IPS DF 4.7 (cell line): Measurements from ENCODE around the gene CACNB1.
"Not testable (repeated sequence)": the region's sequence is repeated elsewhere in the genome, so short reads cannot be mapped to it uniquely, and the experiment has no call there.

ENCODE experiments used
- DNase-seq: peaks from one replicate; pipeline ENCODE4 v3.0.0-alpha.2; 2013; ENCODE audit warnings: low spot score; ENCODE audit errors: extremely low read depth

The CACNB1 gene

DNA sequence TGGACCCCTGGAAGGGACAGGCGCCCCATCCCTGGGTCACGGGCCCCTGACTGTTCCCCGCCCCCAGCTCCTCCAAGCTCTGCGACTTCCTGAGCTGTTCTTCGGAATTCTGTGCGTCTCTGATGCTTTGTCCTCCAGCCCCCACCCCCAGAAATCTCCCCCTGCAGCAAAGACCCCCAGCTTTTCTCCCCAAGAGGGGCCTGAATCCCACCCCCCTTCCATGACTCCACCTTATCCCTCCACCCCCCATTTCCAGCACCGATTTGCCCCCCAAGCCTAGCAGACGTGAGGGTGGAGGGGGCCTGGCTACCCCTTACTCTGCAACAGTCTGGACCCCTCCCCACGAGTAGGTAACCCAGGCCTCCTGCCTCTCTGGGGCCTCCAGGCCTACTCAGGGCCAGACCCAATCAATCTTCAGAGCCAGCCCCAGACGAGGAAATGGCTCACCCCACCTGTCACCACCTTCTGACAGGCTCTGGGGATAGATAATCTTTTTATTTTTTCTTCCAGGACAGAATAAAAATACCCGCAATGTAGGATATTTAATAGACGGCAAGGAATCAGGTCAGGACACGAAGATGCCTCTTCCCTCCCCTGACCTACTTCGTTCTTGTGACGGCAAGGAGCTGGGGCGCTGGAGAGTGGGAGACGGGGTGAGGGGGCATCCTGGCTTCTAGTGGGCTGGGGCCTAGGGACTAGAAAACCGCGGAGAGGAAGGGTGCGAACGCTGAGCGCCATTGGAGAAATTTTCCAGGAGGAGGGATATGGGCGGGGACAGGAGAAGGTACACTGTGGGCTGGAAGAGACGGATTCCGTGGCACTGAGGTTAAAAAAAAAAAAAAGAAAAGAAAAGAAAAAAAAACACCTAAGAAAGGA lies 45.3 kb downstream of the CACNB1 start:
- no peak for DNase-seq

DNA sequence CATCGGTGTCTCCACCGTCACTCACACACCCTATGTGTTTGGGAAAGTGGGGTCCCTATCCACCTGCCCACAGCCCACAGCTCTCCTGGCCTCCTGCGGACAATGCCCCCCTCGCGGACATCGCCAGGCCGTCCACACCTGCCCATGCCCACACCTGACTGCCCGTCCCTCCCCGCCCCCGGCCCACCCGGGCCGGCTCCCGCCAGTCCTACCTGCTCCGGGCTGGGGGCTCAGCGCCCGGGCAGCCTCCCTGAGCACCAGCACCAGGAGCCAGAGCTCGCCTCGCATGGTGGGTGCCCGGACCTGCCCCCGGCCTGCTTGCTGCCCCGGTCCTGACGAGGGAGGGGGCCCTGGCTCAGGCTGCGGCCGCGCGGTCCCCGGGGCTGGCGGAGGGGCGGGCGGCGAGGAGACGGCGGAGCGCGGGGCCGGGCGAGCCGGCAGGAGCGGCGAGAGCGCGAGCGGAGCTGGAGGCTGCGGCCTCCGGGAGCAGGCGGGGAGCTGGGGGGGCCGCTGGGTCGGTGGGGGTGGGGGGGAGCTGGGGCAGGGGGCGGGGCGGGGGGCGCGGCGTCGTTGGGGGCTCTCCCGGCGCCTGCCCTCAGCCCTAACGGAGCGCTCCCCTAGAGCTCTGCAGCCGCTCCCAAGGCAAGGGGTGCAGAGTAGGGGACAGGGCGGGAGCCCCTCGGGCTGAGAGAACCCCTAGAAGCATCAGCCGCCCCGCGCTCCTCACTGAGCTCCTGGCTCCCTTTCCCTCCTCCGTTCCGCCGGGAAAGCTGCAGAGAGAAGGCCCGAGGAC lies 46.1 kb downstream of the CACNB1 start, which contains the start of gene PLXDC1:
TSS of gene PLXDC1 (minus strand) at position 488 of the 793 bp plus-strand sequence. CDS start at position 288, 200 bp downstream.
- DNase-seq = no peak

DNA sequence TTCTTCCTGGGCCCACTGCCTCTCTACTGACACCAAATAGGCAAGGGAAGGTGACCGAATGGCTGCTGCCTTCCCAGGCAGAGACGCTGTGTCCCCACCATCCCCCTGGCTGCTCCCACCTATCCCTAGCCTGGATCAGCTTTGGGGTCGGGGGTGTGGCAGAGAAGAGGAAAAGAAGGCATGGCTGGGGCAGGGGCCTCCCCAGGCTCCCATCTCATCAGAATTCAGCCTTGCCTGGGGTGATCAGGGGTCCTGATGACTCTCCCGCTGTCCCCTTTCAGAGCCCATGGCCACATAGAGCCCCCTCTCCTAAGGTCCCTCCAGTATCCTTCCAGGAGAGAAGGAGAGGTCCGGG lies 46.7 kb downstream of the CACNB1 start:
- no peak for DNase-seq

- DNase-seq = no peak
Measured at GRCh38 chr17:39150104-39150634, 47.3 kb downstream of the CACNB1 start.

DNA sequence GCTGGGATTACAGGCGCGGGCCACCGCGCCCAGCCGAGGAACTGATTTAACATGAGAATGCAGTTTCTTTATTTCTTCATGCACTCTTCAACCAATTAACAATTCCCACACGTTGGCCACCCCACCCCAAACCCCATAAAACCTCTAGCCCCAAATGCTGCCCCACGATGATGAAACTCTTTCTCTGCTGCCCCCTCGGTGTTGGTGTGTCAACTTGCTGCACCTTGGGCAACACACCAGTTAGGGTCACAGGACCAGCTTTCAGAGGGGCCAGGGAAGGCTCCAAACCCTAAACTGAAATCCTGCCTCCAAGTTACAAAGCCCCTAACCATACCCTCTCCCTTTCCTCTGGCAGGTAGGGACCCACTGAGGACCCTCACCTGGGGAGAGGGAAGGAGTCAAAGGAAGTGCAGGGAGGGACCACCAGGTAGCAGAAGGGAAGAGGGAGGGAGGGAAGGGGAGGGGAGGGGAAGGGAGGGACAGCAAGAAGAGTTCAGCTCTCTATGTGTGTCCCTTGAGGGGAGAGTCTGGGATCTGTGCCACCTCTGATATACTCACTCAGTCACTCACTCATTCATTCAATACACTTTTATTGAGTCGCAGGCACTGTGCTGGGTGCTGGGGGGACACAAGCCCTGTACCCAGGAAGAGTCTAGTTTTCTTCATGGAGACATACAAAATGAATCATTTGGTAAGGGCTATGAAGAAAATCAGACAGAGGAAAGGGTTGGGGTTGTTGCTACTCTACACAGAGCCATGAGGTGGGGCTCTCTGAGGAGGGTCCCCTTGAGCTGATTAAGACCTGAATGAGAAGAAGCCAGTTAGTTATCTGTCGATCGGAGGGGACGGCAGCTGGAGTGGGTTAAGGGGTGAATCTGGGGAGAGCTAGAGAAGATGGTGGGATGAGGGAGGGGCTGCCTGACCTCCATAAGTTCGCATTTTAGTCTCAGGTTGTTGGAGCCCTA lies 50.0 kb downstream of the CACNB1 start:
- no peak for DNase-seq

GRCh38 chr17:39146273-39146672 lies 51.2 kb downstream of the CACNB1 start:
- DNase-seq = no peak

DNA sequence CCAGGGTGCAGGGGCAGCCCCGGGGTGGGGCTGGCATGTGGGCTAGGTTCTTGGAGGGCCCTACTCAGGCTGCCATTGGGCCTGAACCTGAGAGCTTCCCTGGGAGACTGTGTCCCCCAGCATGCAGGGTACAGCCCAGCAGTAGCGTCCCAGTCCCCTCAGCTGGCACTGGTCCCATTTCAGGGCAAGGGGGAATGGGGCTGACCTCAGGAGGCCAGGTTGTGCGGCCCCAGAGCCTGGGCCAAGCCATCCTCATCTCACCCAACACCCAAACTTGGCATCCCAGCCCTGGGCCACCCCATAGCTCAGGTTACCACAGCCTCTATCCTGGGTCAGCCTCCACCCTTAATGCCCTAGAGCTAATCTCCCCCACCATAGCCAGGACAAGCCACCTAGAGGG lies 52.3 kb downstream of the CACNB1 start:
- no peak for DNase-seq

DNA sequence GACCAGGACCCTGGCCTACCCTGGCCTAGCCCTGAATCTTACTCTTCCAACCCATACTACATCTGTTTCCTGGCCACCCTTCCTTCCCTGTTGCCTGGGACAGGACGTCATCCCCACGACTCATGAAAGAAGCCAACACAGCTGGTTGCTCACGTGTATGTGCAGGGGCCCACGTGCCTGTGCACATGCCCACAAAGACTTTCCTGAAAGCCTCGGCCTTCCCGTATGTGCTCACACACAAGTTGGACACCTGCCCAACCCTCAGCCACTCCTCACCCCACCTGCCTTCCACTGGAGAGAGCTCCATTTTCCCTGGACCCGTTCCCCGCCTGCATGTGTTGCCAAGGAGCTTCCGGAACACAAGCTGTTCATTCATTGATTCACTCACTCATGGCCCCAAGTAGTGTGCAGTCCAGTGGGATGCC lies 53.0 kb downstream of the CACNB1 start:
- no peak for DNase-seq

GRCh38 chr17:39143552-39144093 lies 53.8 kb downstream of the CACNB1 start:
- no peak for DNase-seq

- DNase-seq = no peak
Measured at GRCh38 chr17:39141915-39142664, 55.4 kb downstream of the CACNB1 start.

- no peak for DNase-seq
Measured at GRCh38 chr17:39141294-39141693, 56.2 kb downstream of the CACNB1 start.

DNA sequence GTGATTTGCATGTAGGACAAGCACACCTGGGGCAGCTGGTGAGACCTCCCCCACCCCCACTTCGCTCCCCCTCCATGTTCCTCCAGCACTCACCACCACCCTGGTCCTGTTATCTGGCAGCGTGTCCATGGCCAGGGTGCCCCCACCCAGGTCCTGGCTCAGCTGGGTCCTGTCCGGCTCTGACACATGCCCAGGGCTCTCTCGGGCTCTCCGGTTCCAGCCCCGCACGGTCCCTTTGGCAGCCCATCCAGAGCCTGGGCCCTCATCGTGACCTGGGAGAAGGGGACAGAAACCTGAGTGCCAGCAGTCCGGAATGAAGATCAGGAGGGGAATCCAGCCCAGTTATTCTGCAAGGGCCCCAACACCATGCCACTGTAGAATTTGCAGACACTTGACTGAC lies 57.9 kb downstream of the CACNB1 start:
- no peak for DNase-seq

GRCh38 chr17:39139161-39139511 lies 58.3 kb downstream of the CACNB1 start:
- DNase-seq = no peak

DNA sequence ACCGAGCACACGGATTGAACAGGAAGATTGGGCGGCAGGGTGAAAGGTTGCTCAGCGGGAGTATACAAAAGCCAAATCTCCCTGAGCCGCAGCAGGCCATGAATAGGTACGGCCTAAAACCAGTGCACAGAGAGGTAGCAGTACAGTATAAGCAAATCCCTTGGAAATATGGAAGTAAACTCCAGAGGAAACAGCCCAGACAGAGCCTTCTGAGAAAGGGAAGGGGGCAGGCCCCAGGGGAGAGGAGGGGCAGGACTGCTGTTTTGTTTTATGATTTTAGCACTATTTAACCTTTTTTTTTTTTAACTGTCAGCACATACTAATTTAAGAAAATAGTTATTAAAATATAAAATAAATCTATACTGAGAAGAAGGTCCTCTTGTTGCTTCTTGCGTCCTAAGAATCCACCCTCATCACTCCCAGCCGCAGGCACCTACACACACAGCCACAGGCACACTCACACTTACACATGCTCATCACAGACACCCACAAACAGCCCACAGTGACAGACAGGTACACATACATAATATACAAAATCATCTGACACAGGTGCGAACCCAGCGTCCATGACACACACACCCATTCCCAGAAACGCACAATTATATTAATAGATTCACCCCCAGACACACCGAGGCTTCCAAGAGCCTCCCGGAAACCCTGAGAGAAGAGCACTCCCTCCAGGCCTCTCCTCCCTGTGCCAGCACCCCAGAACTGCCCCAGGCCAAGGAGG lies 58.9 kb downstream of the CACNB1 start:
- no peak for DNase-seq

DNA sequence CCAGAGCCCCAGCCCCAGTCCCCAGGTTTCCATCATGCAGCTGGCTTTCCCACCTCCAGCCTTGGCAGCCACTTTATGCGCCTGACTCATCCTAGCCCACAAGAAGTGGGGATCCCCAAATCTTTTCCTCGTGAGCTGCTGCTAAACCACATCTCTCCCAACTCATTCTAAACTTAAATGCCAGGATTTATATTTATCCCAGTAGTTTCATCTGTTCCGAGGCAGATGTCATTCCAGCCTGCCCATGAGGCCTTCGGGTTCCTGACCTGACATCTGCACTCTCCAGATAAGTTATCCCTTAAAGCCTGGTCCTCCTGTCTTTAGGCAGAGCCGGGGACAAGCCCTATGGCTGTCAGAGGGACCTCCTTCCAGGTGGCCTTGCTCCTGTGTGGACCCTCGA lies 62.6 kb downstream of the CACNB1 start:
- DNase-seq = no peak

- DNase-seq = no peak
Measured at GRCh38 chr17:39132192-39132610, 65.3 kb downstream of the CACNB1 start.

- no peak for DNase-seq
Measured at GRCh38 chr17:39131616-39132015, 65.9 kb downstream of the CACNB1 start.

GRCh38 chr17:39130205-39130604 lies 67.3 kb downstream of the CACNB1 start:
- no peak for DNase-seq

- not testable (repeated sequence) for DNase-seq
Measured at GRCh38 chr17:39129544-39129943, 67.9 kb downstream of the CACNB1 start.
